Transverse colon (tissue), 4 donors: ENCODE measurements around the gene SEMA3F. TPM values are rescaled to one million over a fixed set of nuclear protein-coding genes. Genes with fewer than 3 reads are reported as not detected.

ENCODE experiments used
- DNase-seq: peaks from one replicate; pipeline ENCODE4 v3.0.0-alpha.2; 2019
- H3K27ac ChIP-seq, 4 donors: fragments of 200-600 bp; sonication (generic); 2 replicates each; pipeline ENCODE4 v1.5.1; 2016 to 2018; ENCODE audit warnings: inconsistent platforms in 4 of 4
- H3K27me3 ChIP-seq: fragments of 200-600 bp; sonication (generic); 2 replicates; pipeline ENCODE4 v1.5.1; 2017; ENCODE audit warnings: inconsistent platforms
- H3K36me3 ChIP-seq, 4 donors: fragments of 200-600 bp; sonication (generic); 2 replicates each; pipeline ENCODE4 v1.5.1; 2017 to 2019; ENCODE audit warnings: inconsistent platforms in 4 of 4
- H3K4me1 ChIP-seq, 4 donors: fragments of 200-600 bp; sonication (generic); 2 replicates each; pipeline ENCODE4 v1.5.1; 2017 to 2020; ENCODE audit warnings: inconsistent platforms in 4 of 4
- H3K4me3 ChIP-seq, 4 donors: fragments of 200-600 bp; sonication (generic); 1 replicate in 1 of 4; 2 replicates in 3 of 4; pipeline versions ENCODE4 v1.5.1 to v1.6.1; 2017 to 2019; ENCODE audit warnings: inconsistent platforms in 4 of 4
- H3K9me3 ChIP-seq, 2 donors: fragments of 200-600 bp; sonication (generic); 2 replicates each; pipeline ENCODE4 v1.5.1; 2017 to 2019; ENCODE audit warnings: inconsistent platforms in 2 of 2
- CTCF ChIP-seq, 5 experiments: fragments of 200-600 bp in 3 of 5; fragments of 450-650 bp in 2 of 5; sonication (generic) in 3 of 5; IDR thresholded peaks; 1 replicate in 2 of 5; 2 replicates in 3 of 5; pipeline ENCODE4 v1.5.1; 2016 to 2017; ENCODE audit warnings: antibody characterized with exemption in 5 of 5, inconsistent platforms in 3 of 5, mild to moderate bottlenecking in 2 of 5, moderate library complexity in 1 of 5
- EP300 ChIP-seq: sonication (generic); formaldehyde crosslinking; IDR thresholded peaks from one replicate; pipeline ENCODE4 v1.6.1; 2017; ENCODE audit warnings: antibody characterized with exemption, low read depth
- POLR2A ChIP-seq: fragments of 450-650 bp; IDR thresholded peaks from one replicate; pipeline ENCODE4 v1.6.1; 2016; ENCODE audit warnings: antibody characterized with exemption, mild to moderate bottlenecking, moderate library complexity
- POLR2AphosphoS5 ChIP-seq, 3 donors: sonication (generic); formaldehyde crosslinking; IDR thresholded peaks; one replicate each; pipeline ENCODE4 v1.6.1; 2016; ENCODE audit warnings: antibody characterized with exemption in 3 of 3
- WGBS, 2 donors: methylation state at CpG; one replicate each; pipeline ENCODE4 v1.1.5; 2018; ENCODE audit warnings: low coverage in 1 of 2; 5-methylcytosine and 5-hydroxymethylcytosine counted together
- in situ Hi-C, 4 donors: fragments of 200-750 bp; cut with MboI; loops; one replicate each; pipeline versions ENCODE4 v1.15.0 to v1.15.1; 2017; ENCODE audit warnings: low sequenced_read_pairs in 3 of 4, low pct_ligation_motif_present in 1 of 4, low pct_unique_long_range_greater_than_20kb in 1 of 4
- intact Hi-C: fragments of 100-400 bp; cut with DNase I; formaldehyde crosslinking; loops from one replicate; pipeline ENCODE4 v1.15.1; 2023; ENCODE audit warnings: low total_unique reads
- total RNA-seq, 4 donors: library from RNA; depleted of rRNA; stranded (reverse); fragments of >200 nt; gene quantifications; one replicate each; pipeline ENCODE4 v1.1.0, GENCODE V29; 2016

Gene SEMA3F
- total RNA-seq, 4 donors from 2014 or later, result 1.9 to 30.6 (median 3.8) TPM

GRCh38 chr3:50130436-50130835 is 24.7 kb upstream of the SEMA3F start:
- TF ChIP-seq EP300, result no peak
- TF ChIP-seq POLR2A, result no peak
- no peak for TF ChIP-seq POLR2AphosphoS5 (IDR thresholded peaks at IDR 0.05)
- no peak for TF ChIP-seq CTCF (IDR thresholded peaks at IDR 0.05)
- whole genome bisulfite sequencing, 2 donors, result 83% methylated on average over 2 of the region's 2 CpGs; no CpG with 5 or more reads in 1 of the 2 donors

DNA sequence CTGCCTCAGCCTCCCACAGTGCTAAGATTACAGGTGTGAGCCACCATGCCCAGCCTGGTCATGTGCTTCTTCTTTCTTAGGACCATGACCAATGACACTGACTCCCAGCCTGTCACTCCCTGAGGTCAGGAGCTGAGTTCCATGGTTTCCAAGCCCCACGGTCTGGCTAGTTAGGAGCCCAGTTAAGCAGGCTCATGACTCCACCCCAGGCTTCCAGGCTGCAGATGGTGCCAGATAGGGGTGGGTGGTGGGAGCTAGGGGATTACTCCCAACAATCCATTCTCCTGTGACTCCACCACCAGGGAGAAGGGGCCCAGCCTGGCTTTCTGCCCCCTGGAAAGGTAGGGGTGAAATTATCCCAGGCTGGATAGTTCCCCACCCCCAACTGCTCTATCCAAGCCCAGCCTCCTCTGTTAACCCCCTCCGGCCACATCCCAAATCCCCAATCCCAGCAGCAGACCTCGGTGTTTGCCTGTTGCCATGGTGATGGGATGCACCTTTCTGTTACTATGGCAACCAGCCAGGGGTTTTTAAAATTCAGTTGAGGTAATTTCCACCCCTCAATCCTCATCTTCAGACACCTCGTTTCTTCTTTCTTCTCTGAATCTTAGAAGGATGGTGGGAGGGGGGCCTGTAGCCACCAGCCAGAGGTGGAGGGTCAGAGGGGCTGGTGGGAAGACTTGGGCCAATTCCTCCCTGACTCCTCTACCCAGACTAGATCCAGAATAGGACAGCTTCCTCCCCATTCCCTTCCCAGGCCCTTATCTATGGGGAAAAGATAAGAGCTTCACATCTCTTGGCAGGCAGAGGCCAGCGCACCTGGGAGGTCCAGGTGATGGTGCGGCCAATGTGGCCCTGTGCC is 22.5 kb upstream of the SEMA3F start:
- no peaks in the 10 kb centered on the region for H3K4me1 ChIP-seq
- H3K9me3 ChIP-seq, result no peaks in the 10 kb centered on the region
- intact Hi-C loops (no loop called here), in situ Hi-C loops (no loop called here)
- 56 to 57% methylated on average over 3 to 4 of the region's 6 CpGs for WGBS, 2 donors
- H3K36me3 ChIP-seq, result no peaks in the 10 kb centered on the region
- no peak overlapping the region for H3K4me3 ChIP-seq
- no peak for TF ChIP-seq EP300
- no peak for TF ChIP-seq CTCF (IDR thresholded peaks at IDR 0.05)
- no peak for TF ChIP-seq POLR2A
- TF ChIP-seq POLR2AphosphoS5 (IDR thresholded peaks at IDR 0.05), result no peak
- no peaks in the 10 kb centered on the region for H3K27me3 ChIP-seq
- DNase-seq, result no peak
- H3K27ac ChIP-seq, result no peak overlapping the region

More at GRCh38 chr3:50130436-50130835, 24.7 kb upstream of the SEMA3F start:
- no peaks in the 10 kb centered on the region for H3K36me3 ChIP-seq
- intact Hi-C loops, result no loop called here
- no peak for DNase-seq
- H3K27me3 ChIP-seq, result no peaks in the 10 kb centered on the region
- H3K9me3 ChIP-seq, result no peaks in the 10 kb centered on the region
- peaks cover 0 to 15% (median 5%) of the 10 kb centered on the region in 4 donors for H3K4me1 ChIP-seq
- no peak overlapping the region for H3K27ac ChIP-seq
- no peak overlapping the region for H3K4me3 ChIP-seq
- in situ Hi-C loops, result no loop called here

- no peaks in the 10 kb centered on the region for H3K36me3 ChIP-seq
- no peak for TF ChIP-seq POLR2AphosphoS5 (IDR thresholded peaks at IDR 0.05)
- TF ChIP-seq POLR2A, result no peak
- TF ChIP-seq CTCF (IDR thresholded peaks at IDR 0.05), result no peak
- TF ChIP-seq EP300, result no peak
- H3K27ac ChIP-seq, result no peak overlapping the region
- no peak overlapping the region for H3K4me3 ChIP-seq
- 80% methylated on average over 4 of the region's 4 CpGs; no CpG with 5 or more reads in 1 of the 2 donors for WGBS, 2 donors
- no peaks in the 10 kb centered on the region for H3K27me3 ChIP-seq
- DNase-seq, result no peak
- in situ Hi-C loops (no loop called here), intact Hi-C loops (no loop called here)
- no peaks in the 10 kb centered on the region for H3K9me3 ChIP-seq
- peaks cover 0 to under 1% (median 0%) of the 10 kb centered on the region in 4 donors for H3K4me1 ChIP-seq
Observed at GRCh38 chr3:50133283-50133615, 21.9 kb upstream of the SEMA3F start.

- Histone ChIP-seq H3K9me3 (no peaks in the 10 kb centered on the region), H3K4me1 (peaks cover 0 to 7% (median 3%) of the 10 kb centered on the region in 4 donors), H3K27me3 (no peaks in the 10 kb centered on the region), H3K4me3 (no peak overlapping the region), H3K36me3 (no peaks in the 10 kb centered on the region), H3K27ac (no peak overlapping the region)
- TF ChIP-seq POLR2A (no peak), CTCF (IDR thresholded peaks at IDR 0.05) (no peak), EP300 (no peak), POLR2AphosphoS5 (IDR thresholded peaks at IDR 0.05) (no peak)
- in situ Hi-C loops, result no loop called here
- no peak for DNase-seq
- intact Hi-C loops, result no loop called here
- 20% methylated on average over 1 of the region's 2 CpGs for WGBS, 2 donors
Observed at GRCh38 chr3:50134367-50134766, 20.8 kb upstream of the SEMA3F start.
